Epithelial cell of esophagus (primary cell): ENCODE data around the gene NFIB.

ENCODE experiments used
- DNase-seq: peaks from one replicate; pipeline ENCODE4 v3.0.0; 2010; ENCODE audit warnings: low read depth
- H3K4me3 ChIP-seq: 2 replicates; pipeline ENCODE4 v1.5.1; 2011; ENCODE audit warnings: mild to moderate bottlenecking, low read length, control low read depth
- TF ChIP-seq, protein P1 (sequence below): IDR thresholded peaks from 2 replicates; pipeline ENCODE4 v1.5.1; 2011; ENCODE audit warnings: low read depth, mild to moderate bottlenecking, low read length, control low read depth, inconsistent platforms; ENCODE audit not compliant: insufficient read depth; ENCODE audit errors: missing control alignments

Gene NFIB

GRCh38 chr9:14216612-14217194, 97.2 kb downstream of the NFIB start:
- TF ChIP-seq, protein P1, sequence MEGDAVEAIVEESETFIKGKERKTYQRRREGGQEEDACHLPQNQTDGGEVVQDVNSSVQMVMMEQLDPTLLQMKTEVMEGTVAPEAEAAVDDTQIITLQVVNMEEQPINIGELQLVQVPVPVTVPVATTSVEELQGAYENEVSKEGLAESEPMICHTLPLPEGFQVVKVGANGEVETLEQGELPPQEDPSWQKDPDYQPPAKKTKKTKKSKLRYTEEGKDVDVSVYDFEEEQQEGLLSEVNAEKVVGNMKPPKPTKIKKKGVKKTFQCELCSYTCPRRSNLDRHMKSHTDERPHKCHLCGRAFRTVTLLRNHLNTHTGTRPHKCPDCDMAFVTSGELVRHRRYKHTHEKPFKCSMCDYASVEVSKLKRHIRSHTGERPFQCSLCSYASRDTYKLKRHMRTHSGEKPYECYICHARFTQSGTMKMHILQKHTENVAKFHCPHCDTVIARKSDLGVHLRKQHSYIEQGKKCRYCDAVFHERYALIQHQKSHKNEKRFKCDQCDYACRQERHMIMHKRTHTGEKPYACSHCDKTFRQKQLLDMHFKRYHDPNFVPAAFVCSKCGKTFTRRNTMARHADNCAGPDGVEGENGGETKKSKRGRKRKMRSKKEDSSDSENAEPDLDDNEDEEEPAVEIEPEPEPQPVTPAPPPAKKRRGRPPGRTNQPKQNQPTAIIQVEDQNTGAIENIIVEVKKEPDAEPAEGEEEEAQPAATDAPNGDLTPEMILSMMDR: no peak
- DNase-seq: peak; percentile 33
- no peak overlapping the region for H3K4me3 ChIP-seq

- peak; percentile 57 for DNase-seq
- no peak overlapping the region for H3K4me3 ChIP-seq
- TF ChIP-seq, protein P1: no peak
These were observed 98.3 kb downstream of the NFIB start for GRCh38 chr9:14215614-14216013.

- DNase-seq: peak; percentile 56
- H3K4me3 ChIP-seq: no peak overlapping the region
- TF ChIP-seq, protein P1: no peak
These were observed 99.2 kb downstream of the NFIB start for GRCh38 chr9:14214693-14215092.

DNA sequence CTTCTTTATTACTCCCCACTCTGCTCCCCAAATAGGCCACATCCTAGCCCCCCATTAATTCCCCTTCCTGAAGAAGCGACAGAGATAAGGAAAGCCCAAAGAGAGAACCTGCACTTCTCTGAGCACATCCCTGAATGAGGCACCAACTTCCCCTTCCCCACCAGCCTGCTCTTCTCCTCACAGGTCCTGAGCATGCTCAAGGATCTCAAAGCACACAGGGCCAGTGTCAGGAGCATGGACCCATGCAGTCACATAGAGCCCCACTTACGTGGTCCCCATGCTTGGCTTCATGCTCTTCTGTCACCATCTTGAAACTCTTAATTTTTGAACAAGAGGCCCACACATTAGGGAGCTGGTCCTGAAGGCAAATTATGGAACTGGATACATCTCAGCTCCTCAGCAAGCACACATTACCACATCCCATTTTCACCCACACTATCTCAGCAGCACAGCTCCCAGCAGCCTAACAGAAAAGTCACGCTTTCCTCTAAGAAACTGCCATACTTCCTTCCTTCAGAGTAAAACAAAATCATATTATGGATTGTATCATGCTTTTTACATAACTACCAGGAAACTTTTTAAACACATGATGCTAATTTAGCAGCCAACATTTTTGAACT, 99.8 kb downstream of the NFIB start:
- no peak for DNase-seq

GRCh38 chr9:14213504-14213903, 100.4 kb downstream of the NFIB start:
- TF ChIP-seq, protein P1: no peak
- no peak for DNase-seq
- H3K4me3 ChIP-seq: no peak overlapping the region

More for the DNA sequence above, 99.8 kb downstream of the NFIB start:
- TF ChIP-seq, protein P1: no peak
- no peak overlapping the region for H3K4me3 ChIP-seq

GRCh38 chr9:14212697-14213420, 101.1 kb downstream of the NFIB start:
- TF ChIP-seq, protein P1: no peak
- DNase-seq: no peak
- H3K4me3 ChIP-seq: no peak overlapping the region
